Stomach (tissue), 9 donors: ENCODE results near the gene MIA. TPM values are rescaled to one million over a fixed set of nuclear protein-coding genes. Genes with fewer than 3 reads are reported as not detected.
A peak's percentile ranks its signal among the peaks of the same experiment; 100 is the strongest.

Experiments
- DNase-seq, 2 donors: peaks; one replicate each; pipeline versions ENCODE4 v3.0.0 to v3.0.0-alpha.2; 2013 to 2019
- H3K27ac ChIP-seq, 5 donors: fragments of 200-600 bp in 4 of 5; sonication (generic) in 4 of 5; one replicate each; pipeline ENCODE4 v1.5.1; 2013 to 2019; ENCODE audit warnings: mild to moderate bottlenecking in 1 of 5, moderate library complexity in 1 of 5
- H3K27me3 ChIP-seq, 3 donors: fragments of 200-600 bp; sonication (generic); one replicate each; pipeline ENCODE4 v1.5.1; 2017 to 2019; ENCODE audit warnings: mixed run types in 1 of 3
- H3K36me3 ChIP-seq, 4 donors: fragments of 200-600 bp; sonication (generic); 1 replicate in 3 of 4; 2 replicates in 1 of 4; pipeline ENCODE4 v1.5.1; 2016 to 2019
- H3K4me1 ChIP-seq, 4 donors: fragments of 200-600 bp; sonication (generic); one replicate each; pipeline ENCODE4 v1.5.1; 2016 to 2019
- H3K4me3 ChIP-seq, 4 donors: fragments of 200-600 bp; sonication (generic) in 3 of 4; one replicate each; pipeline ENCODE4 v1.5.1; 2016 to 2019; ENCODE audit warnings: mild to moderate bottlenecking in 1 of 4
- H3K9me3 ChIP-seq, 4 donors: fragments of 200-600 bp; sonication (generic); one replicate each; pipeline ENCODE4 v1.5.1; 2016 to 2019
- EP300 ChIP-seq: sonication (generic); formaldehyde crosslinking; IDR thresholded peaks from one replicate; pipeline ENCODE4 v1.6.1; 2017; ENCODE audit warnings: antibody characterized with exemption
- POLR2A ChIP-seq, 4 donors: fragments of 450-650 bp; IDR thresholded peaks; one replicate each; pipeline ENCODE4 v1.6.1; 2016; ENCODE audit warnings: antibody characterized with exemption in 4 of 4, control low read depth in 2 of 4, mild to moderate bottlenecking in 1 of 4, moderate library complexity in 1 of 4
- POLR2AphosphoS5 ChIP-seq, 3 donors: sonication (generic); formaldehyde crosslinking; IDR thresholded peaks; one replicate each; pipeline ENCODE4 v1.6.1; 2016; ENCODE audit warnings: antibody characterized with exemption in 3 of 3
- WGBS, 5 donors: extraction: QIAGEN DNeasy Blood & Tissue Kit in 3 of 5; methylation state at CpG; one replicate each; pipeline versions ENCODE4 v1.1.5 to v1.1.7; 2013 to 2018; 5-methylcytosine and 5-hydroxymethylcytosine counted together
- intact Hi-C: fragments of 100-400 bp; cut with DNase I; formaldehyde crosslinking; loops from one replicate; pipeline ENCODE4 v1.15.1; 2023; ENCODE audit warnings: low total_unique reads
- polyA plus RNA-seq, 3 donors: library from polyadenylated mRNA; stranded (reverse); fragments of 200-250 nt; gene quantifications; one replicate each; pipeline ENCODE4 v1.2.3, GENCODE V29; 2013
- total RNA-seq, 5 donors: library from RNA; depleted of rRNA; stranded (reverse); fragments of >200 nt; gene quantifications; one replicate each; pipeline versions ENCODE4 v1.1.0 to v1.2.3, GENCODE V29; 2014 to 2016
- TF ChIP-seq, protein P1 (sequence below), 7 experiments: fragments of 450-650 bp in 4 of 7; fragments of 200-600 bp in 3 of 7; sonication (generic) in 3 of 7; IDR thresholded peaks; one replicate each; pipeline ENCODE4 v1.5.1; 2016 to 2019; ENCODE audit warnings: antibody characterized with exemption in 7 of 7, control low read depth in 2 of 7, mild to moderate bottlenecking in 1 of 7
- donor health status: healthy with polysubstance abuse.
- donor health status: Bipolar disorder and iron deficiency.
- donor health status: healthy.

The MIA gene
- total and polyA plus RNA-seq, 8 donors, result 2.8 to 10.1 (median 5.5) TPM; not detected in 4

DNA sequence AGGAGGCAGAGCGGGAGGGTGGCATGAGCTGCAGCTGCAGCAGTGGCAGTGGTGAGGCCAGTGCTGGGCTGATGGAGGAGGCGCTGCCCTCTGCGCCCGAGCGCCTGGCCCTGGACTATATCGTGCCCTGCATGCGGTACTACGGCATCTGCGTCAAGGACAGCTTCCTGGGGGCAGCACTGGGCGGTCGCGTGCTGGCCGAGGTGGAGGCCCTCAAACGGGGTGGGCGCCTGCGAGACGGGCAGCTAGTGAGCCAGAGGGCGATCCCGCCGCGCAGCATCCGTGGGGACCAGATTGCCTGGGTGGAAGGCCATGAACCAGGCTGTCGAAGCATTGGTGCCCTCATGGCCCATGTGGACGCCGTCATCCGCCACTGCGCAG, 25.7 kb downstream of the MIA start:
- intact Hi-C loops, result no loop called here
- H3K27me3 ChIP-seq, result no peaks in the 10 kb centered on the region
- DNase-seq, result peak in 1 of 2 donors; percentile 14
- H3K27ac ChIP-seq, result peak overlapping the region; percentile 29 to 99 (median 97)
- WGBS, 5 donors, result 83 to 84% (median 83%) methylated on average over 12 to 27 of the region's 27 CpGs
- no peaks in the 10 kb centered on the region for H3K9me3 ChIP-seq
- peak overlapping the region; percentile 86 to 98 (median 92) for H3K4me3 ChIP-seq
- peaks cover 11 to 26% (median 19%) of the 10 kb centered on the region in 4 donors for H3K36me3 ChIP-seq
- TF ChIP-seq EP300 (no peak), POLR2AphosphoS5 (IDR thresholded peaks at IDR 0.05) (no peak), POLR2A (IDR thresholded peaks at IDR 0.05) (no peak)
- TF ChIP-seq, protein P1, sequence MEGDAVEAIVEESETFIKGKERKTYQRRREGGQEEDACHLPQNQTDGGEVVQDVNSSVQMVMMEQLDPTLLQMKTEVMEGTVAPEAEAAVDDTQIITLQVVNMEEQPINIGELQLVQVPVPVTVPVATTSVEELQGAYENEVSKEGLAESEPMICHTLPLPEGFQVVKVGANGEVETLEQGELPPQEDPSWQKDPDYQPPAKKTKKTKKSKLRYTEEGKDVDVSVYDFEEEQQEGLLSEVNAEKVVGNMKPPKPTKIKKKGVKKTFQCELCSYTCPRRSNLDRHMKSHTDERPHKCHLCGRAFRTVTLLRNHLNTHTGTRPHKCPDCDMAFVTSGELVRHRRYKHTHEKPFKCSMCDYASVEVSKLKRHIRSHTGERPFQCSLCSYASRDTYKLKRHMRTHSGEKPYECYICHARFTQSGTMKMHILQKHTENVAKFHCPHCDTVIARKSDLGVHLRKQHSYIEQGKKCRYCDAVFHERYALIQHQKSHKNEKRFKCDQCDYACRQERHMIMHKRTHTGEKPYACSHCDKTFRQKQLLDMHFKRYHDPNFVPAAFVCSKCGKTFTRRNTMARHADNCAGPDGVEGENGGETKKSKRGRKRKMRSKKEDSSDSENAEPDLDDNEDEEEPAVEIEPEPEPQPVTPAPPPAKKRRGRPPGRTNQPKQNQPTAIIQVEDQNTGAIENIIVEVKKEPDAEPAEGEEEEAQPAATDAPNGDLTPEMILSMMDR (IDR thresholded peaks at IDR 0.05), result no peak
- H3K4me1 ChIP-seq, result peaks cover 67 to 73% (median 69%) of the 10 kb centered on the region in 4 donors

DNA sequence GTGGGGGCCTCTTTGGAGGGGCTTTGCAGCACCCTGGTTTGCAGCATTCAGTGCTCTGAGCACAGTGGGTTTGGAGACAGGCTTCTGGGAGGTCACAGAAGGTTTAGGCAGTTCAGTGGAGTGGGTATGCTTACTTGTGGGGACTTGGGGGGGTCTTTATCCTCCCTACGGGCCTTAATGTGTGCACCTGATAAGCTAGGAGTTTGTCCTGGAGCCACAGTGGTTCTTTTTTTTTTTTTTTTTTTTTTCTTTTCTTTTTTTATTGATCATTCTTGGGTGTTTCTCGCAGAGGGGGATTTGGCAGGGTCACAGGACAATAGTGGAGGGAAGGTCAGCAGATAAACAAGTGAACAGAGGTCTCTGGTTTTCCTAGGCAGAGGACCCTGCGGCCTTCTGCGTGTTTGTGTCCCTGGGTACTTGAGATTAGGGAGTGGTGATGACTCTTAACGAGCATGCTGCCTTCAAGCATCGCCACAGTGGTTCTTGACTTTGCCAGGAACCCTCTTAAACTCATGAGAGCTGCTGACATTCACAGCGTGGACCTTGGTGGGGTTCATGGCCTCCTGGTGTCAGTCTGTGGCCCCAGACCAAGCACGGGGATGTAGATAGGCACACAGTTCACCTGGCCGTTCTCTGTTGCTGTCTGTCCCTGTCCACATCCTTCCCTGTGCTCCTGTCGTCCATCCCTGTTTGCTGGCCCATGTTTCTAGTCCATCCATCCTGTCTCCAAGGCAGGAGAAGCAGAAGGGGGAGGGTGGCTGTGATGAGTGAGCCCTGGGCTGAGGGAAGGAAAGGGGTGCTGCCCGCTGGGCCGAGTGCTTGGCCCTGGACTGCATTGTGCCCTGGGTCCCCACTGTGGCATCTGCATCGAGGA, 26.3 kb downstream of the MIA start:
- H3K36me3 ChIP-seq, result peaks cover 9 to 21% (median 16%) of the 10 kb centered on the region in 4 donors
- DNase-seq, result peak in 1 of 2 donors; percentile 9
- peaks cover 74 to 80% (median 76%) of the 10 kb centered on the region in 4 donors for H3K4me1 ChIP-seq
- 33 to 45% (median 43%) methylated on average over 11 to 13 of the region's 13 CpGs for WGBS, 5 donors
- peak overlapping the region; percentile 81 to 99 (median 97) for H3K27ac ChIP-seq
- intact Hi-C loops, result no loop called here
- TF ChIP-seq POLR2A (IDR thresholded peaks at IDR 0.05), result no peak
- TF ChIP-seq EP300, result no peak
- TF ChIP-seq POLR2AphosphoS5 (IDR thresholded peaks at IDR 0.05), result no peak
- TF ChIP-seq, protein P1 (IDR thresholded peaks at IDR 0.05), result no peak
- H3K27me3 ChIP-seq, result no peaks in the 10 kb centered on the region
- peak overlapping the region; percentile 86 to 98 (median 92) for H3K4me3 ChIP-seq
- H3K9me3 ChIP-seq, result no peaks in the 10 kb centered on the region

DNA sequence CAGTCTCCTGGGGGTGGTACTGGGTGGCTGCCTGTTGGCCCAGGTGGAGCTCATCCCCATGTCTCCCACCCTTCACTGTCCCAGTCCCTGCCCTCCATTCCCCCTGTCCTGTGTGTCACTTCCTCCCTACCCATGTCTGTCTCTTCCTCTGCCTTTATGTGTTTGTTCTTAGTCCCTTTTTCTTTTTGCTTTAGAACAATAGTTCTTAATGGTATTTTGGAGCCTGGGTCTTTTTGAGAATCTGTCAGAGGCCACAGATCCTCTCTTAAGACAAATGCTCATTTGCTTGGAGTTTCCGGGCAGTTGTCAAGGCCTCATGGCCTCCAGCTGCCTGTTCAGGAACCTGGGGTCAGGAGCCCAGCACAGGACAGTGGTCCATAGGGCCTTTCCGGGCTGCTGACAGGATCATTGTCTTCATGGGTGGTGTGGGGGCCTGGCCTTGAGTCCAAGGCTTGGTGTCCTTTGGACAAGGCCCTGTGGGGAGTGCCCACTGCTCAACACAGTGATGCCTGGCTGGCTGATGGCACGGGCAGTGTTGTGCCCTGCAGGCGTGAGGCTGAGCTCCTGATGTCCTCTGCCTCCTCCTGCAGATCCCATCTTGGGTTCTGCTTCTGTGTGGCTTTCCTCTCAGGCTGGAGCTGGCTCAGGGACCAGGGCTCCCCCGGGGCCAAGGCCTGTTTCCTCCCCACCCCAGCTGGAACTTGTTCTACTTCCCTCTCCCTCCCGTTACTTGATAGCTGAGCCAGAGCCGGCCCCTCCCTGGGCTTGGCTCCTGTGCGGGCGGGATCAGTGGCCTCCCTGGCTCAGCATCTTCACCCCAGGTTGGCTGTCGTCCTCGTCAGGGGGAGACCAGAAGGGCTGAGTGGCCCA, 27.2 kb downstream of the MIA start:
- peaks cover 12 to 24% (median 21%) of the 10 kb centered on the region in 4 donors for H3K36me3 ChIP-seq
- no peaks in the 10 kb centered on the region for H3K27me3 ChIP-seq
- WGBS, 5 donors, result 13 to 19% (median 15%) methylated on average over 11 of the region's 11 CpGs
- intact Hi-C loops, result no loop called here
- H3K9me3 ChIP-seq, result no peaks in the 10 kb centered on the region
- H3K4me1 ChIP-seq, result peaks cover 81 to 86% (median 84%) of the 10 kb centered on the region in 4 donors
- peak overlapping the region; percentile 73 to 99 (median 95) for H3K27ac ChIP-seq
- TF ChIP-seq POLR2A (IDR thresholded peaks at IDR 0.05) (no peak), POLR2AphosphoS5 (IDR thresholded peaks at IDR 0.05) (peak in 2 of 3 donors; percentile 48 to 61)
- peak overlapping the region in 3 of 4 donors; percentile 25 to 96 (median 40) for H3K4me3 ChIP-seq
- peak; percentile 71 to 72 for DNase-seq

DNA sequence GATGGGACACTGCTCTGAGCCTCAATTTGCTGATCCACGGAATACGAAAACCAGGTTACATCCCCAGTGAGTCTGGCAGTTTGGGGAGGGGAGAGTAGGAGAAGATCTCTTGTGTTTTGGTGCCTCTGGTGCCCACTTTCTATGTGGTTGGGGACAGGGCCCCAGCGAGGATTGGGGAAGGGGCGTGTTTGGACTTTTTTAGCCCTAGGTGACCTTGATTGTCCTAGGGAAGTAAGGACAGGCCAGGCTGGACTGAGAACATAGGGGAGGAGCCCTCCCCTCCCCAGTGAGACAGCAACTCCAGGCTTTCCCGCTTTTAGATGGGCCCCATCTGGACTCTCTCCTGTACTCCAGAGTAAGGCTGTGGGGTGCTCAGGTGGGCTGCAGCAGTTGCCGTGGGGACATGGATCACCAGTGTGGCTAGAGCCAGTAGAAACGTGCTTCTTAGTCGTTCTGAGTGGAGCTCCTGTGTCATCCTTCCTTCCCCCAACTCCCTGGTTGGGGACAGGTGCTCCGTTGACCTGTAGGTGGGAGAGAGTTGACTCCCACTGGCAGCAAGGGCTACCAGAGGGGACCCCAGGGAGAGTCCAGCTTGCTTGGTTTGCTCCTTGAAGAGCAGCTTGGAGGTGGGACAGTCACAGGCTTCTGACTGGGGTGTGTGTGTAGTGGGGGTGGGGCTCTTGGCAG, 28.0 kb downstream of the MIA start:
- no peaks in the 10 kb centered on the region for H3K9me3 ChIP-seq
- 30 to 44% (median 34%) methylated on average over 9 of the region's 9 CpGs for WGBS, 5 donors
- peak overlapping the region in 3 of 4 donors; percentile 25 to 96 (median 40) for H3K4me3 ChIP-seq
- H3K27me3 ChIP-seq, result no peaks in the 10 kb centered on the region
- TF ChIP-seq POLR2A (IDR thresholded peaks at IDR 0.05) (no peak), EP300 (no peak), POLR2AphosphoS5 (IDR thresholded peaks at IDR 0.05) (no peak)
- TF ChIP-seq, protein P1 (IDR thresholded peaks at IDR 0.05), result no peak
- DNase-seq, result no peak
- H3K36me3 ChIP-seq, result peaks cover 19 to 32% (median 29%) of the 10 kb centered on the region in 4 donors
- peaks cover 75 to 85% (median 83%) of the 10 kb centered on the region in 4 donors for H3K4me1 ChIP-seq
- H3K27ac ChIP-seq, result peak overlapping the region; percentile 73 to 99 (median 95)
- intact Hi-C loops, result no loop called here
